GM12891 (cell line): ENCODE measurements around the gene MYO5B.

Source experiments
- POLR2A ChIP-seq: IDR thresholded peaks from 2 replicates; pipeline ENCODE4 v1.6.1; 2011; ENCODE audit warnings: low read depth, low read length, control low read depth
- TAF1 ChIP-seq: IDR thresholded peaks from 2 replicates; pipeline ENCODE4 v1.6.1; 2011; ENCODE audit warnings: low read depth, low read length, control low read depth

DNA sequence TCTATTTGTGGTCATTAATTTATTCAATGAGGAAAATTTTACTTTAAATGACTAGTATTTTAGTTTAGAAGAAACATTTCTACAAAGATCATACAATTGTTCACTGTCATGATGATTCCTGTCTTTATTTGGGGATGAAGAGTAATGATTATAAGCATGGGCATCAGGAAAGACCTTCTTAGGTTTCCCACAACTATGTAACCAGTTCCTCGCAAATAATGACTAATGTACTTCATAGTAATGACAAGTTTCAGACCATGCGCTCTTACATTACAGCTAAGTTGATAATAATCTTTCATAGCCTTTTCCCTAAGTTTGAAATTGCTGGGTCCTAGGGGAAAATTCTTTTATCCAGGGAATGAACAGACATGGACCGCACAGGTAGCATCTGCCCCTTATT, 90.5 kb downstream of the MYO5B start:
- no peak for TF ChIP-seq POLR2A
- no peak for TF ChIP-seq TAF1
